ENCODE measurements around the gene CCDC122. TPM values are rescaled to one million over a fixed set of nuclear protein-coding genes. Genes with fewer than 3 reads are reported as not detected.

The CCDC122 gene

GRCh38 chr13:43787518-43787891 is 92.0 kb downstream of the CCDC122 start:
- Histone ChIP-seq H2AFZ (ENCODE audit: low read length) (peak overlapping the region; percentile 99), H3K27ac (replicated peaks; ENCODE audit: low read length) (no peak overlapping the region), H3K4me2 (ENCODE audit: insufficient read depth, low read length, poor library complexity, severe bottlenecking) (peak overlapping the region; percentile 99), H2AK5ac (ENCODE audit: low read depth, low read length) (peak overlapping the region; percentile 14), H3K4me3 (ENCODE audit: low read length in 2 of 2) (peak overlapping the region; percentile 76 to 85), H3K79me1 (ENCODE audit: low read depth, low read length) (no peaks in the 10 kb centered on the region), H3K4me1 (ENCODE audit: control insufficient read depth in 2 of 2, insufficient read depth in 1 of 2, low read depth in 1 of 2, low read length in 2 of 2) (peaks cover 6 to 19% of the 10 kb centered on the region in 2 donors), H2BK120ac (ENCODE audit: low read depth, low read length) (no peak overlapping the region), H2BK15ac (ENCODE audit: low read length) (peak overlapping the region; percentile 61), H3K23ac (ENCODE audit: low read depth, low read length, poor library complexity) (no peak overlapping the region), H3K36me3 (replicated peaks in 1 of 2; ENCODE audit: control insufficient read depth in 2 of 2, insufficient read depth in 2 of 2, low read length in 2 of 2) (no peaks in the 10 kb centered on the region), H3K9ac (ENCODE audit: low read depth, low read length, poor library complexity) (peak overlapping the region; percentile 89), H4K91ac (ENCODE audit: low read depth, low read length, poor library complexity) (no peak overlapping the region), H3K14ac (ENCODE audit: low read length) (no peak overlapping the region), H3K9me3 (replicated peaks in 1 of 2; ENCODE audit: control insufficient read depth in 2 of 2, insufficient read depth in 1 of 2, low read depth in 1 of 2, low read length in 2 of 2) (no peaks in the 10 kb centered on the region), H3K4ac (ENCODE audit: low read length) (no peak overlapping the region), H3K18ac (ENCODE audit: low read length) (peak overlapping the region; percentile 92), H2BK5ac (ENCODE audit: low read length) (peak overlapping the region; percentile 34), H3K27me3 (ENCODE audit: control insufficient read depth in 3 of 3, insufficient read depth in 3 of 3, low read depth in 1 of 3, low read length in 3 of 3) (peaks cover 0 to 2% (median 0%) of the 10 kb centered on the region in 3 experiments), H2BK12ac (ENCODE audit: low read length) (peak overlapping the region; percentile 89), H4K8ac (ENCODE audit: low read depth, low read length) (no peak overlapping the region)
- DNase-seq (ENCODE audit: low spot score) = no peak
- WGBS, 2 donors (ENCODE audit: extremely low coverage in 2 of 2, insufficient read length in 2 of 2, insufficient replicate concordance in 1 of 2) = 100% methylated on average over 1 of the region's 9 CpGs; no CpG with 5 or more reads in 1 of the 2 donors

GRCh38 chr13:43786766-43787517 is 92.6 kb downstream of the CCDC122 start, which contains the start of gene ENOX1:
Gene ENOX1 (minus strand): TSS chr13:43786972.
- Histone ChIP-seq H3K18ac (ENCODE audit: low read length) (peak within 1 kb of the TSS; percentile 92), H3K79me1 (ENCODE audit: low read depth, low read length) (no peaks in the 10 kb centered on the region), H2BK15ac (ENCODE audit: low read length) (peak within 1 kb of the TSS; percentile 61), H3K27ac (replicated peaks; ENCODE audit: low read length) (no peak within 1 kb of the TSS), H3K36me3 (replicated peaks in 1 of 2; ENCODE audit: control insufficient read depth in 2 of 2, insufficient read depth in 2 of 2, low read length in 2 of 2) (no peaks in the 10 kb centered on the region), H3K23ac (ENCODE audit: low read depth, low read length, poor library complexity) (no peak within 1 kb of the TSS), H3K4me1 (ENCODE audit: control insufficient read depth in 2 of 2, insufficient read depth in 1 of 2, low read depth in 1 of 2, low read length in 2 of 2) (peaks cover 6 to 19% of the 10 kb centered on the region in 2 donors), H4K91ac (ENCODE audit: low read depth, low read length, poor library complexity) (no peak within 1 kb of the TSS), H3K9me3 (replicated peaks in 1 of 2; ENCODE audit: control insufficient read depth in 2 of 2, insufficient read depth in 1 of 2, low read depth in 1 of 2, low read length in 2 of 2) (no peaks in the 10 kb centered on the region), H3K4ac (ENCODE audit: low read length) (no peak within 1 kb of the TSS), H2AK5ac (ENCODE audit: low read depth, low read length) (peak within 1 kb of the TSS; percentile 14), H2AFZ (ENCODE audit: low read length) (peak within 1 kb of the TSS; percentile 99), H2BK5ac (ENCODE audit: low read length) (peak within 1 kb of the TSS; percentile 34), H3K9ac (ENCODE audit: low read depth, low read length, poor library complexity) (peak within 1 kb of the TSS; percentile 89), H2BK12ac (ENCODE audit: low read length) (peak within 1 kb of the TSS; percentile 89), H3K4me2 (ENCODE audit: insufficient read depth, low read length, poor library complexity, severe bottlenecking) (peak within 1 kb of the TSS; percentile 99), H3K14ac (ENCODE audit: low read length) (peak within 1 kb of the TSS; percentile 66), H3K27me3 (ENCODE audit: control insufficient read depth in 3 of 3, insufficient read depth in 3 of 3, low read depth in 1 of 3, low read length in 3 of 3) (peaks cover 0 to 2% (median 0%) of the 10 kb centered on the region in 3 experiments), H4K8ac (ENCODE audit: low read depth, low read length) (no peak within 1 kb of the TSS), H2BK120ac (ENCODE audit: low read depth, low read length) (no peak within 1 kb of the TSS), H3K4me3 (ENCODE audit: low read length in 2 of 2) (peak within 1 kb of the TSS; percentile 76 to 85)
- DNase-seq (ENCODE audit: low spot score) = peak; percentile 64
- WGBS, 2 donors (ENCODE audit: extremely low coverage in 2 of 2, insufficient read length in 2 of 2, insufficient replicate concordance in 1 of 2) = no CpG with 5 or more reads among the region's 93 CpGs

- H2BK5ac ChIP-seq (ENCODE audit: low read length) = no peak overlapping the region
- H2BK15ac ChIP-seq (ENCODE audit: low read length) = no peak overlapping the region
- peak overlapping the region; percentile 76 for H3K9ac ChIP-seq (ENCODE audit: low read depth, low read length, poor library complexity)
- H3K27ac ChIP-seq (replicated peaks; ENCODE audit: low read length) = no peak overlapping the region
- no peak overlapping the region for H2AK5ac ChIP-seq (ENCODE audit: low read depth, low read length)
- no peaks in the 10 kb centered on the region for H3K79me1 ChIP-seq (ENCODE audit: low read depth, low read length)
- H3K14ac ChIP-seq (ENCODE audit: low read length) = peak overlapping the region; percentile 66
- H3K36me3 ChIP-seq (replicated peaks in 1 of 2; ENCODE audit: control insufficient read depth in 2 of 2, insufficient read depth in 2 of 2, low read length in 2 of 2) = no peaks in the 10 kb centered on the region
- DNase-seq (ENCODE audit: low spot score) = no peak
- no peak overlapping the region for H3K4ac ChIP-seq (ENCODE audit: low read length)
- H2AFZ ChIP-seq (ENCODE audit: low read length) = peak overlapping the region; percentile 99
- no peak overlapping the region for H4K8ac ChIP-seq (ENCODE audit: low read depth, low read length)
- WGBS, 2 donors (ENCODE audit: extremely low coverage in 2 of 2, insufficient read length in 2 of 2, insufficient replicate concordance in 1 of 2) = no CpG with 5 or more reads among the region's 28 CpGs
- no peak overlapping the region for H3K23ac ChIP-seq (ENCODE audit: low read depth, low read length, poor library complexity)
- H3K4me2 ChIP-seq (ENCODE audit: insufficient read depth, low read length, poor library complexity, severe bottlenecking) = peak overlapping the region; percentile 99
- no peak overlapping the region for H3K18ac ChIP-seq (ENCODE audit: low read length)
- no peaks in the 10 kb centered on the region for H3K9me3 ChIP-seq (replicated peaks in 1 of 2; ENCODE audit: control insufficient read depth in 2 of 2, insufficient read depth in 1 of 2, low read depth in 1 of 2, low read length in 2 of 2)
- peak overlapping the region; percentile 76 to 85 for H3K4me3 ChIP-seq (ENCODE audit: low read length in 2 of 2)
- no peak overlapping the region for H2BK12ac ChIP-seq (ENCODE audit: low read length)
- no peak overlapping the region for H2BK120ac ChIP-seq (ENCODE audit: low read depth, low read length)
- H4K91ac ChIP-seq (ENCODE audit: low read depth, low read length, poor library complexity) = no peak overlapping the region
- peaks cover 0 to 2% (median 0%) of the 10 kb centered on the region in 3 experiments for H3K27me3 ChIP-seq (ENCODE audit: control insufficient read depth in 3 of 3, insufficient read depth in 3 of 3, low read depth in 1 of 3, low read length in 3 of 3)
- peaks cover 6 to 19% of the 10 kb centered on the region in 2 donors for H3K4me1 ChIP-seq (ENCODE audit: control insufficient read depth in 2 of 2, insufficient read depth in 1 of 2, low read depth in 1 of 2, low read length in 2 of 2)
Observed at GRCh38 chr13:43786472-43786765, 93.1 kb downstream of the CCDC122 start.

Small RNAs within 50 kb of the gene (small RNA-seq; reads per million reads assigned to genes)
- gene AL162713.1 (ENCODE audit: insufficient read depth) = not detected

Measured in neuronal stem cell (in vitro differentiated cells).